ENCODE data around the gene PLPP2.

The PLPP2 gene

DNA sequence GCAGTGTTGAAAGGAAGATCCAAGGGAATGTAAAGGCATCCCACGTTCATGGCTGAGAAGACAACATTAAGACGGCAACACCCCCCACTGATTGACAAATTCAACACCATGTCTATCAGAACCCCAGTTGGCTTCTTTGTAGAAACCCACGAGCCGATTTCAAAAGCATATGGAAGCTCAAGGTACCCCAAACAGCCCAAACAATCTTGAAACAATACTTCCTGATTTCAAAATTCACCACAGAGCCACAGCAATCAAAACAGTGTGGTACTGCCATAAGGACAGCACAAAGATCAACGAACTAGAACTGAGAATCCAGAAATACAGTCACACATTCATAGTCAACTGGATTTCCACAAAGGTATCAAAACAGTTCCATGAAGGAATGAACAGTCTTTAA, 47.2 kb upstream of the PLPP2 start:
- Histone ChIP-seq H3K27ac (ENCODE audit: low read depth, low read length) (no peak overlapping the region), H4K20me1 (ENCODE audit: control insufficient read depth, insufficient read depth, low read depth, low read length) (0 out of 2 replicates have a peak, but pooled peaks cover 4% of the 10 kb centered on the region), H3K36me3 (ENCODE audit: control insufficient read depth, low read length) (peaks cover 68% of the 10 kb centered on the region), H3K79me2 (ENCODE audit: control insufficient read depth, low read length) (peaks cover 93% of the 10 kb centered on the region), H3F3A (ENCODE audit: control insufficient read depth, insufficient read depth) (no peaks in the 10 kb centered on the region), H3K9me3 (ENCODE audit: control insufficient read depth, insufficient read depth, low read length) (peaks cover 3% of the 10 kb centered on the region; the same call in 1 of the 2 replicates), H3K4me1 (ENCODE audit: control insufficient read depth, low read length) (peaks cover 15% of the 10 kb centered on the region), H3K9me2 (replicated peaks; ENCODE audit: control insufficient read depth, low read length) (no peaks in the 10 kb centered on the region), H3K4me3 (ENCODE audit: low read length) (no peak overlapping the region), H3K4me2 (ENCODE audit: low read length) (no peak overlapping the region), H3K27me3 (ENCODE audit: control insufficient read depth, low read length) (no peaks in the 10 kb centered on the region)
- no peak for TF ChIP-seq EZH2phosphoT487 (IDR thresholded peaks at IDR 0.05; ENCODE audit: borderline replicate concordance, low read length)
- TF ChIP-seq, protein P1, sequence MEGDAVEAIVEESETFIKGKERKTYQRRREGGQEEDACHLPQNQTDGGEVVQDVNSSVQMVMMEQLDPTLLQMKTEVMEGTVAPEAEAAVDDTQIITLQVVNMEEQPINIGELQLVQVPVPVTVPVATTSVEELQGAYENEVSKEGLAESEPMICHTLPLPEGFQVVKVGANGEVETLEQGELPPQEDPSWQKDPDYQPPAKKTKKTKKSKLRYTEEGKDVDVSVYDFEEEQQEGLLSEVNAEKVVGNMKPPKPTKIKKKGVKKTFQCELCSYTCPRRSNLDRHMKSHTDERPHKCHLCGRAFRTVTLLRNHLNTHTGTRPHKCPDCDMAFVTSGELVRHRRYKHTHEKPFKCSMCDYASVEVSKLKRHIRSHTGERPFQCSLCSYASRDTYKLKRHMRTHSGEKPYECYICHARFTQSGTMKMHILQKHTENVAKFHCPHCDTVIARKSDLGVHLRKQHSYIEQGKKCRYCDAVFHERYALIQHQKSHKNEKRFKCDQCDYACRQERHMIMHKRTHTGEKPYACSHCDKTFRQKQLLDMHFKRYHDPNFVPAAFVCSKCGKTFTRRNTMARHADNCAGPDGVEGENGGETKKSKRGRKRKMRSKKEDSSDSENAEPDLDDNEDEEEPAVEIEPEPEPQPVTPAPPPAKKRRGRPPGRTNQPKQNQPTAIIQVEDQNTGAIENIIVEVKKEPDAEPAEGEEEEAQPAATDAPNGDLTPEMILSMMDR (IDR thresholded peaks at IDR 0.05; ENCODE audit: low read depth, low read length, poor library complexity, severe bottlenecking), result no peak

DNA sequence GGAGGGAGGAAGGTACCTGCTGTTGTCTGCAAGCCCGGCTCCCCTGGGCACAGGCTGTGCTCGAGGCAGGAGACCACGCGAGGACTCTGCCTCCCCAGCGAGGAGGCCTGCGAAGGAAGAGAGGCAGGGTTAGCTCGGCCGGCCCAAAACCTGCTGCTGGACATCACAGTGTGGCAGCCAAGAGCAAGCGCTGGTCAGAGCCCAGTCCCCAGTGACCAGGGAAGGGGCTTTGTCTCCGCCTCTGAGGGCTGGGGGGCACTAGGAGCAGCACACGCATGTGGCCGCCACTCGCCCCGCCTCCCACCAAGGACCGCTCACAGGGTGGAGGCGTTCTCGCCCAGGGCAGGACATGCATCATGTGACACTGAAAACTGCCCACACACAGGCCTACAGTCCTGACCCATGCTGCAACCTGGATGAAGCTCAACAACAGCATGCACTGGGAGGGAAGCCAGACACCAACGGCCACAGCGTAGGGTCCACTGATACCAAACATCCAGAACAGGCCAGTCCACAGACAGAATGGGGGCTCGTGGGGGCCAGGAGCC, 44.9 kb upstream of the PLPP2 start:
- H3K4me1 ChIP-seq (ENCODE audit: control insufficient read depth, low read length), result no peaks in the 10 kb centered on the region; the same call in 1 of the 2 replicates
- H3K4me2 ChIP-seq (ENCODE audit: low read length), result no peak overlapping the region
- H3K27me3 ChIP-seq (ENCODE audit: control insufficient read depth, low read length), result no peaks in the 10 kb centered on the region
- H3K27ac ChIP-seq (ENCODE audit: low read depth, low read length), result no peak overlapping the region
- no peak overlapping the region for H3K4me3 ChIP-seq (ENCODE audit: low read length)
- no peak for TF ChIP-seq EZH2phosphoT487 (IDR thresholded peaks at IDR 0.05; ENCODE audit: borderline replicate concordance, low read length)
- TF ChIP-seq, protein P1 (IDR thresholded peaks at IDR 0.05; ENCODE audit: low read depth, low read length, poor library complexity, severe bottlenecking), result no peak
- peaks cover 51% of the 10 kb centered on the region for H3K36me3 ChIP-seq (ENCODE audit: control insufficient read depth, low read length)
- peaks cover 3% of the 10 kb centered on the region; the same call in 1 of the 2 replicates for H3K9me3 ChIP-seq (ENCODE audit: control insufficient read depth, insufficient read depth, low read length)
- H3F3A ChIP-seq (ENCODE audit: control insufficient read depth, insufficient read depth), result no peaks in the 10 kb centered on the region
- H3K9me2 ChIP-seq (replicated peaks; ENCODE audit: control insufficient read depth, low read length), result no peaks in the 10 kb centered on the region
- H4K20me1 ChIP-seq (ENCODE audit: control insufficient read depth, insufficient read depth, low read depth, low read length), result no peaks in the 10 kb centered on the region
- H3K79me2 ChIP-seq (ENCODE audit: control insufficient read depth, low read length), result peaks cover 73% of the 10 kb centered on the region

DNA sequence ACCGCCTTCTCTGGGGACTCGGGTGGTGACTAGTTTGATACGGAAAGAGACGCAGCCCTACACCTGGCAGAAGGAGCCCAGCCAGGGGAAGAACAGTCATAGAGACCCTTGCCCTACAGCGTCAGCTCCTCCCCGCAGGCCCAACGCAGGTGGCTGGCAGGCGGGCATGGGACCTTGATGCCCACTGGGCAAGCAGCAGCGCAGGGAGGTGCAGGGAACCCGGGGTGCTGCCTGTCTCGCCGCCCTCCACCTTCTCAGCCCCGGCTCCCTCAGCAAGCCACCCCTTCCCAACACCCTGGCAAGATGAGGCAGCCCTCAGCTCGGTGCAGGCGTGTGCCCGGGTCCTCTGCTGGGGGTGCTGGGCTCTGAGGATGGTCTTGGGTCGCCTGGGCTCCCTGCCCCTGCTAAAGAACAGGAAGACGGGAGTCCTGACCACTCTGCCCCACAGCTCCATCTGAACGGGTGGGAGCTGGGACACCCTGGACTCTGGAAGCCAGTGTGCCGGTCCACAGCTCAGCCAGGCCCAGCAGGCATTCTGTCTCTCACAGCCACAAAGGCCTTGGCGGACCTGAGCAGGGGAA, 44.4 kb upstream of the PLPP2 start:
- Histone ChIP-seq H3K9me2 (replicated peaks; ENCODE audit: control insufficient read depth, low read length) (no peaks in the 10 kb centered on the region), H3K27ac (ENCODE audit: low read depth, low read length) (no peak overlapping the region), H3K4me1 (ENCODE audit: control insufficient read depth, low read length) (no peaks in the 10 kb centered on the region), H3K27me3 (ENCODE audit: control insufficient read depth, low read length) (no peaks in the 10 kb centered on the region), H3F3A (ENCODE audit: control insufficient read depth, insufficient read depth) (no peaks in the 10 kb centered on the region), H3K9me3 (ENCODE audit: control insufficient read depth, insufficient read depth, low read length) (peaks cover 8% of the 10 kb centered on the region), H4K20me1 (ENCODE audit: control insufficient read depth, insufficient read depth, low read depth, low read length) (no peaks in the 10 kb centered on the region), H3K4me3 (ENCODE audit: low read length) (no peak overlapping the region), H3K79me2 (ENCODE audit: control insufficient read depth, low read length) (peaks cover 71% of the 10 kb centered on the region), H3K36me3 (ENCODE audit: control insufficient read depth, low read length) (peaks cover 51% of the 10 kb centered on the region), H3K4me2 (ENCODE audit: low read length) (no peak overlapping the region)
- TF ChIP-seq EZH2phosphoT487 (IDR thresholded peaks at IDR 0.05; ENCODE audit: borderline replicate concordance, low read length), result no peak
- TF ChIP-seq, protein P1 (IDR thresholded peaks at IDR 0.05; ENCODE audit: low read depth, low read length, poor library complexity, severe bottlenecking), result no peak
